HFFc6 (cell line): ENCODE measurements around the gene UQCRC2. TPM values are rescaled to one million over a fixed set of nuclear protein-coding genes. Genes with fewer than 3 reads are reported as not detected.

ENCODE experiments used
- DNase-seq: peaks from one replicate; pipeline ENCODE4 v3.0.0-alpha.2; 2018
- H3K27ac Mint-ChIP-seq: 2 replicates; pipeline ENCODE4 v1.8.0; 2020; ENCODE audit warnings: mild to moderate bottlenecking, mixed read lengths
- H3K27me3 Mint-ChIP-seq: 2 replicates; pipeline ENCODE4 v1.8.0; 2021; ENCODE audit warnings: mild to moderate bottlenecking, moderate library complexity, mixed read lengths; ENCODE audit not compliant: insufficient read depth
- H3K36me3 Mint-ChIP-seq: 2 replicates; pipeline ENCODE4 v1.8.0; 2021; ENCODE audit warnings: low read depth, mixed read lengths
- H3K4me1 Mint-ChIP-seq: 2 replicates; pipeline ENCODE4 v1.8.0; 2020; ENCODE audit warnings: low read depth, mixed read lengths
- H3K4me3 Mint-ChIP-seq: 2 replicates; pipeline ENCODE4 v1.8.0; 2020; ENCODE audit warnings: mild to moderate bottlenecking, moderate library complexity, mixed read lengths
- H3K9me3 Mint-ChIP-seq: 2 replicates; pipeline ENCODE4 v1.8.0; 2020; ENCODE audit warnings: mild to moderate bottlenecking, mixed read lengths
- total RNA-seq, 6 experiments: library from RNA; stranded (reverse); fragmentation: NEBNext Ultra II Directional; extraction: Animal tissue kit (Norgen Biotek cat#: 25700); gene quantifications; 2 replicates in 1 of 6; 3 replicates in 5 of 6; pipeline ENCODE4 v1.2.3, GENCODE V29; 2021
- TF ChIP-seq, protein P1 (sequence below): fragments of 200-600 bp; sonication (generic); IDR thresholded peaks from 2 replicates; pipeline ENCODE4 v1.5.0; 2021; ENCODE audit warnings: antibody characterized with exemption, mild to moderate bottlenecking

Gene UQCRC2
- total RNA-seq, 6 experiments from 2014 or later: 169 to 187 (median 173) TPM

GRCh38 chr16:22013486-22013885, 60.3 kb downstream of the UQCRC2 start:
- TF ChIP-seq, protein P1, sequence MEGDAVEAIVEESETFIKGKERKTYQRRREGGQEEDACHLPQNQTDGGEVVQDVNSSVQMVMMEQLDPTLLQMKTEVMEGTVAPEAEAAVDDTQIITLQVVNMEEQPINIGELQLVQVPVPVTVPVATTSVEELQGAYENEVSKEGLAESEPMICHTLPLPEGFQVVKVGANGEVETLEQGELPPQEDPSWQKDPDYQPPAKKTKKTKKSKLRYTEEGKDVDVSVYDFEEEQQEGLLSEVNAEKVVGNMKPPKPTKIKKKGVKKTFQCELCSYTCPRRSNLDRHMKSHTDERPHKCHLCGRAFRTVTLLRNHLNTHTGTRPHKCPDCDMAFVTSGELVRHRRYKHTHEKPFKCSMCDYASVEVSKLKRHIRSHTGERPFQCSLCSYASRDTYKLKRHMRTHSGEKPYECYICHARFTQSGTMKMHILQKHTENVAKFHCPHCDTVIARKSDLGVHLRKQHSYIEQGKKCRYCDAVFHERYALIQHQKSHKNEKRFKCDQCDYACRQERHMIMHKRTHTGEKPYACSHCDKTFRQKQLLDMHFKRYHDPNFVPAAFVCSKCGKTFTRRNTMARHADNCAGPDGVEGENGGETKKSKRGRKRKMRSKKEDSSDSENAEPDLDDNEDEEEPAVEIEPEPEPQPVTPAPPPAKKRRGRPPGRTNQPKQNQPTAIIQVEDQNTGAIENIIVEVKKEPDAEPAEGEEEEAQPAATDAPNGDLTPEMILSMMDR: no peak
- Mint-ChIP-seq H3K27me3 (no peaks in the 10 kb centered on the region; the same call in 1 of the 2 replicates), H3K4me1 (peaks cover 87% of the 10 kb centered on the region), H3K4me3 (no peak overlapping the region), H3K36me3 (peaks cover 12% of the 10 kb centered on the region), H3K27ac (no peak overlapping the region), H3K9me3 (no peaks in the 10 kb centered on the region)
- no peak for DNase-seq

GRCh38 chr16:22014271-22014873, 61.2 kb downstream of the UQCRC2 start:
- DNase-seq: no peak
- Mint-ChIP-seq H3K4me1 (peaks cover 87% of the 10 kb centered on the region), H3K4me3 (no peak overlapping the region), H3K36me3 (peaks cover 14% of the 10 kb centered on the region), H3K27me3 (no peaks in the 10 kb centered on the region; the same call in 1 of the 2 replicates), H3K27ac (no peak overlapping the region), H3K9me3 (no peaks in the 10 kb centered on the region)
- TF ChIP-seq, protein P1: no peak

DNA sequence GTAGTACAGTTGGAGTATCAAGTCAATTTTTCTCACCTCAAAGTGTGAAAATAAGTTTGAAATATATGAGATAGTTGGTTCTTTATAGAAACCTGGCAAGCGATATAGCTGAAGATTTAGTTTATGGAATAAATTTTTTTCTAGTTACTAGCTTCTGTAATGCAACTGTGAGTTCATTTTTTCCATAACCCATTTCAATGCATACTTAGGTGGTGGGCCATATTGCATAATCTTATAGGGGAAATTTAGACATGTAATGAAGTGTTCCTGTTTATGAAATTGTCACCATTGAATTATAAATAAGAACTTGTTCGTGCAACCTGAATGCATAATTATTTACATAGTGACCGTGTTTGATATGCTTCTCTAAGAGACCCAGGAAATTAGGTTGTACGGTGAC, 63.8 kb downstream of the UQCRC2 start:
- no peaks in the 10 kb centered on the region for H3K9me3 Mint-ChIP-seq
- H3K27ac Mint-ChIP-seq: no peak overlapping the region
- peaks cover 13% of the 10 kb centered on the region; the same call in 1 of the 2 replicates for H3K36me3 Mint-ChIP-seq
- H3K4me1 Mint-ChIP-seq: peaks cover 75% of the 10 kb centered on the region
- H3K4me3 Mint-ChIP-seq: no peak overlapping the region
- no peaks in the 10 kb centered on the region for H3K27me3 Mint-ChIP-seq
- TF ChIP-seq, protein P1: no peak
- DNase-seq: no peak

- no peak overlapping the region for H3K4me3 Mint-ChIP-seq
- no peaks in the 10 kb centered on the region for H3K27me3 Mint-ChIP-seq
- H3K9me3 Mint-ChIP-seq: no peaks in the 10 kb centered on the region
- TF ChIP-seq, protein P1: no peak
- H3K27ac Mint-ChIP-seq: no peak overlapping the region
- H3K36me3 Mint-ChIP-seq: peaks cover 16% of the 10 kb centered on the region; the same call in 1 of the 2 replicates
- H3K4me1 Mint-ChIP-seq: peaks cover 78% of the 10 kb centered on the region
- no peak for DNase-seq
Measured at GRCh38 chr16:22018559-22018958, 65.4 kb downstream of the UQCRC2 start.

- H3K27ac Mint-ChIP-seq: no peak overlapping the region; the same call in 1 of the 2 replicates
- TF ChIP-seq, protein P1: no peak
- no peak for DNase-seq
- peaks cover 79% of the 10 kb centered on the region for H3K4me1 Mint-ChIP-seq
- no peak overlapping the region for H3K4me3 Mint-ChIP-seq
- H3K27me3 Mint-ChIP-seq: no peaks in the 10 kb centered on the region
- no peaks in the 10 kb centered on the region for H3K9me3 Mint-ChIP-seq
- peaks cover 16% of the 10 kb centered on the region; the same call in 1 of the 2 replicates for H3K36me3 Mint-ChIP-seq
Measured at GRCh38 chr16:22022151-22022550, 69.0 kb downstream of the UQCRC2 start.
